Loucy (cell line): ENCODE results near the gene EIF4E3.

ENCODE experiments used
- H2AFZ ChIP-seq: fragments of 200-600 bp; sonication (generic); 2 replicates; pipeline ENCODE4 v1.6.0; 2016; ENCODE audit warnings: antibody characterized with exemption, mild to moderate bottlenecking, low read length, moderate library complexity
- H3F3A ChIP-seq: fragments of 200-600 bp; 2 replicates; pipeline ENCODE4 v1.6.0; 2016; ENCODE audit warnings: antibody characterized with exemption, low read depth, mild to moderate bottlenecking
- H3K27me3 ChIP-seq: fragments of 200-600 bp; sonication (generic); 2 replicates; pipeline ENCODE4 v1.6.1; 2014; ENCODE audit warnings: low read length, mild to moderate bottlenecking; ENCODE audit not compliant: insufficient read depth, poor library complexity, severe bottlenecking
- H3K36me3 ChIP-seq: fragments of 200-600 bp; sonication (generic); 2 replicates; pipeline ENCODE4 v1.6.1; 2016; ENCODE audit warnings: low read length; ENCODE audit not compliant: insufficient read depth
- H3K4me1 ChIP-seq: fragments of 200-600 bp; sonication (generic); 2 replicates; pipeline ENCODE4 v1.5.1; 2014; ENCODE audit warnings: low read length, mild to moderate bottlenecking; ENCODE audit not compliant: insufficient read depth, poor library complexity, severe bottlenecking
- H3K4me2 ChIP-seq: fragments of 200-600 bp; sonication (generic); 2 replicates; pipeline ENCODE4 v1.6.0; 2014; ENCODE audit warnings: antibody characterized with exemption, low read length, low read depth, mild to moderate bottlenecking; ENCODE audit not compliant: poor library complexity, severe bottlenecking
- H3K4me3 ChIP-seq: fragments of 200-600 bp; sonication (generic); 2 replicates; pipeline ENCODE4 v1.5.1; 2014; ENCODE audit warnings: low read length, mild to moderate bottlenecking, mixed read lengths; ENCODE audit not compliant: poor library complexity, severe bottlenecking
- H3K79me2 ChIP-seq: fragments of 200-600 bp; sonication (generic); 2 replicates; pipeline ENCODE4 v1.6.1; 2014; ENCODE audit warnings: low read length; ENCODE audit not compliant: insufficient read depth
- H3K9ac ChIP-seq: fragments of 200-600 bp; sonication (generic); 2 replicates; pipeline ENCODE4 v1.6.0; 2014; ENCODE audit warnings: mild to moderate bottlenecking, low read depth, low read length, moderate library complexity; ENCODE audit not compliant: poor library complexity, severe bottlenecking
- H3K9me2 ChIP-seq: fragments of 200-600 bp; sonication (generic); replicated peaks from 2 replicates; pipeline ENCODE4 v1.6.1; 2016; ENCODE audit warnings: low read depth, low read length, mixed read lengths
- H3K9me3 ChIP-seq: fragments of 200-600 bp; sonication (generic); 2 replicates; pipeline ENCODE4 v1.6.1; 2014; ENCODE audit warnings: mild to moderate bottlenecking, antibody characterized with exemption, low read length, low read depth; ENCODE audit not compliant: insufficient read depth
- H4K20me1 ChIP-seq: fragments of 200-600 bp; sonication (generic); 2 replicates; pipeline ENCODE4 v1.6.0; 2014; ENCODE audit warnings: antibody characterized with exemption, low read length, mild to moderate bottlenecking; ENCODE audit not compliant: insufficient read depth, poor library complexity, severe bottlenecking
- EZH2phosphoT487 ChIP-seq: fragments of 200-600 bp; IDR thresholded peaks from 2 replicates; pipeline ENCODE4 v1.6.1; 2018; ENCODE audit warnings: antibody characterized with exemption, mild to moderate bottlenecking, moderate library complexity, borderline replicate concordance
- TF ChIP-seq, protein P1 (sequence below): fragments of 200-600 bp; sonication (generic); conservative IDR thresholded peaks from 2 replicates; pipeline ENCODE4 v1.5.1; 2014; ENCODE audit warnings: mild to moderate bottlenecking, antibody characterized with exemption, low read length

Gene EIF4E3

GRCh38 chr3:71650372-71650771 lies 74.8 kb downstream of the EIF4E3 start:
- Histone ChIP-seq H3F3A (no peaks in the 10 kb centered on the region), H3K4me1 (no peaks in the 10 kb centered on the region), H3K79me2 (no peaks in the 10 kb centered on the region), H3K9me3 (no peaks in the 10 kb centered on the region), H3K27me3 (no peaks in the 10 kb centered on the region), H3K4me3 (no peak overlapping the region), H3K9ac (no peak overlapping the region), H3K4me2 (no peak overlapping the region), H2AFZ (no peak overlapping the region), H3K9me2 (no peaks in the 10 kb centered on the region), H4K20me1 (no peaks in the 10 kb centered on the region), H3K36me3 (no peaks in the 10 kb centered on the region)
- TF ChIP-seq EZH2phosphoT487: no peak
- TF ChIP-seq, protein P1, sequence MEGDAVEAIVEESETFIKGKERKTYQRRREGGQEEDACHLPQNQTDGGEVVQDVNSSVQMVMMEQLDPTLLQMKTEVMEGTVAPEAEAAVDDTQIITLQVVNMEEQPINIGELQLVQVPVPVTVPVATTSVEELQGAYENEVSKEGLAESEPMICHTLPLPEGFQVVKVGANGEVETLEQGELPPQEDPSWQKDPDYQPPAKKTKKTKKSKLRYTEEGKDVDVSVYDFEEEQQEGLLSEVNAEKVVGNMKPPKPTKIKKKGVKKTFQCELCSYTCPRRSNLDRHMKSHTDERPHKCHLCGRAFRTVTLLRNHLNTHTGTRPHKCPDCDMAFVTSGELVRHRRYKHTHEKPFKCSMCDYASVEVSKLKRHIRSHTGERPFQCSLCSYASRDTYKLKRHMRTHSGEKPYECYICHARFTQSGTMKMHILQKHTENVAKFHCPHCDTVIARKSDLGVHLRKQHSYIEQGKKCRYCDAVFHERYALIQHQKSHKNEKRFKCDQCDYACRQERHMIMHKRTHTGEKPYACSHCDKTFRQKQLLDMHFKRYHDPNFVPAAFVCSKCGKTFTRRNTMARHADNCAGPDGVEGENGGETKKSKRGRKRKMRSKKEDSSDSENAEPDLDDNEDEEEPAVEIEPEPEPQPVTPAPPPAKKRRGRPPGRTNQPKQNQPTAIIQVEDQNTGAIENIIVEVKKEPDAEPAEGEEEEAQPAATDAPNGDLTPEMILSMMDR: no peak

DNA sequence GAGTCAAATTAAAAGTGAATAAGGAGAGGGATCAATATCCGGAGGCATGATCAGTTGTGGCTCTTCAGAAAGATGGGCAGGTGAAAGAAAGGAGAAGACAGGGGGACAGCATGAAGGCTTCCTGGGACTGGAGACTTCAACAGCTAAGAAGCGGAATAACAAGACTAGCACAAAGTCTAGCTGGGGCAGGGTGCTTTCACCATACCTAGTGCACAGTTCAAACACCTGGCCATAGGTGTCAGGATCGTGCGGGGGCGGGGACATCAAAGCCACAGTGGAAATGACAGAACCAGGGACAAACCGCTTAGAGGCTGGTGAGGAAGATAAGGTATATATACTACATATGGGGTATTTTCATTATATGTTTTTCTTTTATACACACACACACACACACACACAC lies 75.4 kb downstream of the EIF4E3 start:
- no peak overlapping the region for H3K9ac ChIP-seq
- no peak overlapping the region for H3K4me2 ChIP-seq
- H3K4me1 ChIP-seq: no peaks in the 10 kb centered on the region
- H3K79me2 ChIP-seq: no peaks in the 10 kb centered on the region
- no peaks in the 10 kb centered on the region for H4K20me1 ChIP-seq
- H3K9me3 ChIP-seq: no peaks in the 10 kb centered on the region
- TF ChIP-seq, protein P1: no peak
- TF ChIP-seq EZH2phosphoT487: no peak
- H3K9me2 ChIP-seq: no peaks in the 10 kb centered on the region
- H2AFZ ChIP-seq: no peak overlapping the region
- H3F3A ChIP-seq: no peaks in the 10 kb centered on the region
- no peak overlapping the region for H3K4me3 ChIP-seq
- H3K36me3 ChIP-seq: no peaks in the 10 kb centered on the region
- no peaks in the 10 kb centered on the region for H3K27me3 ChIP-seq

DNA sequence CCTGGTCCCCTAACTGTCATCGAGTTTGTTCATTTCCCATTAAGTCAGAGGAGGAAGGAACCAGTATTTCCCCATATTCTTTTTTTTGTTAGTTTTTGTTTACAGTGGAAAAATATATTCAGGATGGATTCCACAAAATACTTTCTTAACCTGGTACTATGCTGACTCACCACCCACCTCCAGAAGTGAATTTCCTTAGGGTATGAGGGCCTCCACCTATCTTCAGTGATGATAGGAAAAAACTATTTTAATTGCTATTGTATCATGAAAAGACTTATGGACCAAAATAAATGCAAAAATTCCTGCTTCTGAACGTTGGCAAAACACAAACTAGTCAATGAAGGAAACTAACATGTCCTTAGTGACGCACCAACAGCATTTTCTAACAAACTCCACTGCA lies 77.5 kb downstream of the EIF4E3 start:
- H3F3A ChIP-seq: no peaks in the 10 kb centered on the region
- no peaks in the 10 kb centered on the region for H3K9me3 ChIP-seq
- no peaks in the 10 kb centered on the region for H3K4me1 ChIP-seq
- no peaks in the 10 kb centered on the region for H3K36me3 ChIP-seq
- no peak overlapping the region for H3K9ac ChIP-seq
- H3K27me3 ChIP-seq: no peaks in the 10 kb centered on the region
- H4K20me1 ChIP-seq: no peaks in the 10 kb centered on the region
- H3K79me2 ChIP-seq: no peaks in the 10 kb centered on the region
- H3K9me2 ChIP-seq: no peaks in the 10 kb centered on the region
- H3K4me3 ChIP-seq: no peak overlapping the region
- H3K4me2 ChIP-seq: no peak overlapping the region
- TF ChIP-seq EZH2phosphoT487: no peak
- TF ChIP-seq, protein P1: no peak
- H2AFZ ChIP-seq: no peak overlapping the region
